Activated CD4-positive, alpha-beta T cell treated with anti-CD3 and anti-CD28 coated beads, Interleukin-2, amount 50 U/mL, for 16 hours (primary cell): Measurements from ENCODE around the gene CDKN1A.

Experiments
- DNase-seq: peaks from one replicate; pipeline ENCODE4 v3.0.0-alpha.2; 2020

Gene CDKN1A

DNA sequence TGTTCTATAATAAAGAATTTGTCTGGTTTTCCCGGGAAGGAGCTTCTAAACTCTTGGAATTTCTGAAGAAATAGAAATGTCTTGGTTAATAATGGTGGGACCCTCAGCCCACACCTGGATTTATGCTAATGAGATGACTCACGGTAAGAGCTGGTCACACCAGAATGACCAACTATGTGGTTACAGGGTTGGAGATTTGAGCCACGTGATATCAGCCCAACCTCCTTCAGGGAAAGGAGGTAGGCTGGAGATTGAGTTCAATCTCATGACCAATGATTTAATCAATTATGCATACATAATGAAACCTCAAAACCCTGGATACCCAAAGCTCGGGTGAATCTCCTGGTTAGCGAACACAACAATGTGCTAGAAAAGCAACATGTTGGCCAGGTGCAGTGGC is 22.1 kb upstream of the CDKN1A start:
- DNase-seq, result no peak

DNA sequence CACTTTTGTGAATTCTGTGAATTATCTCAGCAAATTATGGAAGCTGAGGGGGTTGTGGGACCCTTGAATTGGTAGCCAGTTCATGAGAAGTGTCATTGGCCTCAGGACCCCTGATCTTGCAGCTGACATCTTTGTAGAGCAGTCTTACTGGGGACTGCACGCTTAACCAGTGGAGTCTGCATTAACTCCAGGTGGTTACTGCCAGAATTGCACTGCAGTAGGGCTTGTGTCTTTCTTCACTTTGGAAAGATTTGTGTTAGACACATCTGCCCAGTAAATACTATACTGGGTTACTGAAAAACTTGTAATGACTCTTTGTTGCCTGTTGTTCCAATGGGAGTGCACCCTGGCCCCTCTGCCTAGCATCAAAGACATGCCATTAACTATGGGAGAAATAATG is 21.2 kb upstream of the CDKN1A start:
- no peak for DNase-seq

DNA sequence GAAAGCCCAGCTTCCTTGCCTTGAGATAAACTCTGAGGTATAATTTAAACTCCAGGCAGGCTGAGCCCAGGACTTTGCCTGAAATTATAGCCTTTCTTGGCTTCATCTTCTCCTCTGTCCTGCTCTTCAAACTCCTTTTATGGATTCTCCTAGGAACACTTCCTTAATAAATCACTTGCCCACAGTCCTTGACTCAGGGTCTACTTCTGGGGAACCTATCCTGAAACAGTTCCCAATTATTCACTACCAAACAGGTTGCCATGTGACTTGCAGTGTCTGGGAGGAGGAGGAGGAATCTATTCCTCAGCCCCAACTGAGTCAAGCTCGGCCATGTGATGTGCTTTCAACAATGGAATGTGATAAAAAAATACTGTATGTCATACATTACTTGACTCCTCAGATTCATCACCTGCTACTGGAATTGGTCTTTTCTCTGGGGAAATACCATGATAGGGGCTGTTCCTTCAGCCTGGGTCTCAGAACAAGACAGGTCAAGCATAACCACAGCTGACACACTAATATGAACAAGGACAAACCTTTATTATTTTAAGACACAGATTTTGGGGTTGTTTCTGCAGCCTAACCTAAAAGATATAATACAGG is 20.5 kb upstream of the CDKN1A start:
- DNase-seq, result no peak

DNA sequence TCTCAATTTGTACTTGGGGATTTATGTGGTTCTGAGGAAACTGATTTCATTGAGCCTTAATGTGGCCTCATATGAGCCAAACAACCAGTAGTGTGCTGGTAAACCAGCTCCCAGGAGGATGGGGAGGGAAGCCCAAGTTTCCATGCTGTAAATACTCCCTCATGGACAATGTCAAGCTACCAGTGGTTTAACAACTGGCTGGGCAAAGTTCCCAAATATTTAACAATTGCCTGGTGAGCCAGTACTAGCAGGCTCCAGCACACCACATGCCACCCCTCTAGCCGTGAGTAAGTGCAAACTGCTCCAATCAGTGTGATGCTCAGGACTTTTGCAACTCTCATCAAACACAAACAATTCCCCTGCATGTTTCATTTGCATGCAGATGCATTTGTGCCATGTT is 19.2 kb upstream of the CDKN1A start:
- no peak for DNase-seq

DNA sequence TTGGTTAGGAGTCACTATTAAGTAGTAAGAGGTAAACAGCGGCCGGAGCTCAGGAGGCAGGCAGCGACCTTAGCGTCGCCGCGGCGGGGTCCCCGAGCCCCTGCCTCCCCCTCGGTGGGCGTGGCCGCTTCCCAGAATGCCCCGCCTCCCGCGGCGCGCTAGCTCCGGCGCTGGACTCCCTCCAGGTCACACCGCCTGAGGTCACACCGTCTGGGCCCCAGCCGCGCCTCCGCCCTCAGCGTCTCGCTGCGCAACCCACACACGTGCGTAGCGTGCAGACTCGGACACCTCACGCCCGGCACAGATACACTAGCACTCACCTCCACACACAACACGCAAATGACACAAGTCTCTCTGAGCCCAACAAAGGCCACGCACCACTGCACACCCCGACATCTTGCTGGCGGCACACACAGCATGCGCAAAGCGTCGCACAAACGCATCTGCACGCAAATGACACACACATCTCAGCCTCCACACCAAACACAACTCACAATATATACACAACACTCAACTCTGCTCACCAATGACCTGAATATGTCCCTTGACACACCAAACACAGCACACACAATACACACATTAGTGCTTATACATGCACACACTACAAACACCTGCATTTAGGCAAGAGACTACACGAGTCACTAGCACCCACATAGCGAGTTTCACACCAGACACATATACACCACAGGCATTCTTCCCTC is 17.6 kb upstream of the CDKN1A start:
- no peak for DNase-seq

DNA sequence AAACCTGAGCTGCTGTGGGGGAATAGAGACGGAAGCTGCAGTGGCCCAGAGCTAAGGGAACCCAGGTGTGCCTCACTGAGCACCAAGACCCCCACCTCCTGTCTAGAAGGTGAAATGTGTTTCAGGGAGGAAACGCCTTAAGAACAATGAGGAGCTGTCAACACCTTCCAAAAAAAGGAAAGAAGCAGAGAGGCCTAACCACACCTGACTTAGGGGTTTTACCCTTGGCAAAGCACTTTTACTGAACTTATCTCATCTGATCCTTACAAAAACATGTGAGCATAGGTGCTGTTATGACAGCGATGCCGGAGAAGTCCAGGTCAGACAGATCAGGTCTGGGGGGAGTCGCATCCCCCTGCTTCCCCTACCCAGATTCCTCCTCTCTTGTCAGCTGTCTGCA is 16.1 kb upstream of the CDKN1A start:
- DNase-seq, result no peak

DNA sequence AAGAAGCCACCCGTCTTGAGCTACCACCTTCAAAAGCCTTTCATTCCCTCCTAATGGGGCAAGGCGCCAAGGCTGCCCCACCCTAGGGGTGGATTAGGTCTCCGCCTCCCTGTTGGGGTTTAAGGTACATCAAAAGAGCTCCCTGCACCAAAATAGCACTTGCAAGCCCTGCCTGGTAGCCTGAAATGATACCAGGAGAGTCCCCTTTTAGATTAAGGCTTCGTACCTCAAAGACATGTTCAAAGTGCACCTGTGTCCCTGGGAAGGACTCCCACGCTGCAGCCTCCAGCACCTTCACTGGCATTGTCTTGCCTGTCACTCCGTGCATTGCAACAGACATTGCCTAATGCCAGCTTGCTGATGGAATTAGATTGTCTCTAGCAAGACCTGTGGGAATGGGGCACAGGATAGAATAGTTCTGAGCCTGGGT is 15.7 kb upstream of the CDKN1A start:
- DNase-seq, result no peak

DNA sequence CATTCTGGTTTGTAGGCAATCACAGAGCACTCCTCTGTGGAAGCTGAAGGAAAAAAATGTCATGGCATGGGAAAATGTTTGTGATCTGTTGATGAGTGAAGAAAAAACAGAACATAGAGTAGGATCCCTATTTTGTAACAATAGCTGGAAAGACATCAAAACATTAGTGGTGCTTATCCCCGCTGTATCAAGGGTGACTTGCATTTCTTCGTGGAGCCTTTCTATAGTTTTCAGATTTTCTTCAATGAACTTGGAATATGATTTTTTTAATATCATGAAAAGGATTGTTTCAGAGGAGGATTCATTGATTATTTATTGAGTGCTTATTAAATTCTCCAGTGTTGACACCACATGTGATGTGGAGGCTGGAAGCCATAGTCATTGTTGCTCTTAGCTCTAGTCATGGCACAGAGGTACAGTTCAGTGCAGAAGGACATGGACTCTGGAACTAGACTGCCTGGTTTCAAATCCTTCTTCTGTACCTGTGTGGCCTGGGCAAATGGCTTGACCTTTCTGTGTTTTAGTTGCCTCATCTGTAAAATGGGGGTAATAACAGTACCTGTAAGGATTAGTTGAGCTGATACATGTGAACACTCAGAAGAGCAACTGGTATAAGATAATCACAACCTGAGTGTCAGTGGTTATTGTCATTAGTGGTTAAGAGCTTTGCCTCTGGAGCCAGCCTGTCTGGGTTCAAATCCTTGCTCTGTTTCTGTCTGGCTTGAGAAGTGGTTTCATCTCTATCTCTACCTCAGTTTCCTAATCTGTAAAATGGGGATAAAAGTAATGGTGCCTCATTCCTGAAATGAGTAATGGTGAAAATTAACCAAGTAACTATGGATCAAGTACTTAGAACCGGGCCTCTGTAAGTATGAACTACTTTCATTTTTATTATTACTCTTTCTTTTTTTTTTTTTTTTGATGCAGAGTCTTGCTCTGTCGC is 14.7 kb upstream of the CDKN1A start:
- DNase-seq, result no peak

DNA sequence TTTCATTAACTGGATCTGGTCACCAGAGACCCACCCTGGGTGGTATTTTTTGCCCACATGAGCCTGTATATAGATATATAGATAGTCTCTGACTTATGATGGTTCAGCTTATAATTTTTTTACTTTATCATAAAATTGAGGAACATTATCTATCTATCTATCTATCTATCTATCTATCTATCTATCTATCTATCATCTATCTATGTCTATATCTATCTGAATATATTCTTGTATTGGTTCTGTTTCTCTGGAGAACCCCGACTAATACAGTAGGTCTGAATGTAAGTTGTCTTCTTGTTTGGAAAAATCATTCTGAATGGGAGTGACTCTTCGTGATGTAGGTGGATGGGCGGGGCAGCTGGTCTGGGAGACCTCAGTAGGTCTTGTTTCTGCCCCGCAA is 13.3 kb upstream of the CDKN1A start:
- DNase-seq, result no peak

DNA sequence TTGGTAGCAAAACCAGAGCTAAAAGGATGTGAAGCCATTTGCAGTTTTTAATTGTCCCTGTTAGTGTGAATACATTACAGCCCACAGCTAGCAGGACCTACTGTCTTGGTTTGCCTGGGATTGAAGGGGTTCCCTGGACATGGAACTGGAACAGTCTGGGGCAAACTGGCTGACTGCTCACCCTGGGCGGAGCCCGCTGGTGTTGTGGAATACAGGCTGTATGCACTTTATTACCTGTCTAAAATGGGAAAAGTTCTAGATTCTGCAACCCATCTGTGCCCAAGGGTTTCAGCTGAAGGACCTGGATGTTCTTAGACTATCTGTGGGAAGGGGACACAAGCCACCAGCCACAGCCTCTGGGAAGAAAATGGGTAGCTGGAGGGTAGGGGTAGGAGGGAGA is 12.2 kb upstream of the CDKN1A start:
- DNase-seq, result no peak

DNA sequence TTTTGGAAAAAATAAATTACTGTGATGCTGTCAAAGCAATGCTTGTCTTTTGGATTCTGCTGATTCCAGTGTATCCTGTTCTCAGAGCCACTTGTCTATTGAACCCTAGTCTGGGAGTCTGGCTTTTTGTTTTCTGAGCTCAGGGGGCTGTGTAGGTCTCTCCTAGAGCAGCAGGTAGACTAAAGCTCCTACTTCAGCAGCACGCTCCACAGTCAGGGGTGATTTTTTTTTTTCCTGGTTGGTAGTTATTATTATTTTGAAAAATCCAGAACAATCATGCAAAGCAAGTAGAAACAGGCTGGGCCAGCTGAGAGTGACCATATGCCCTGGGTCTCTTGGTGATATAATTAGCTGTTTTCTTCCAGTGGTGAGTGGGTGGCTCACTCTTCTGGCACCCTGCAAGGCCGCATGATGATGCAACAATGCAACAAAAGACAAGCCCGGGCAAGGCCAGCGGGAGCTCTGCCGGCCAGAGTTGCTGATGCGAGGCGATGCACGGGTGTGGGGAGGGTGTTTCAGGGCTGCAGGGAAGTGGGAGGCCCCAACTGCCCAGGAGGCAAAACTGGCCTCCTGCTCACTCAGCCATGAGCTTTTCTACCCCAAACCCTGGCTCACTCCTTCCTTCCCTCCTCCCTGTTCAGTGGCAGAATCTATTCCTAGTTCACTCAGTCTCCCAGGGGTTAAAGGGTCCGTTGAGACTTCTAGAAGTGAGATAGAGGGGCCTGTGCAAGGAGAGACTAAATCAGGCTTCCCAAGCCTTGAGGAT is 11.5 kb upstream of the CDKN1A start:
- DNase-seq, result no peak

DNA sequence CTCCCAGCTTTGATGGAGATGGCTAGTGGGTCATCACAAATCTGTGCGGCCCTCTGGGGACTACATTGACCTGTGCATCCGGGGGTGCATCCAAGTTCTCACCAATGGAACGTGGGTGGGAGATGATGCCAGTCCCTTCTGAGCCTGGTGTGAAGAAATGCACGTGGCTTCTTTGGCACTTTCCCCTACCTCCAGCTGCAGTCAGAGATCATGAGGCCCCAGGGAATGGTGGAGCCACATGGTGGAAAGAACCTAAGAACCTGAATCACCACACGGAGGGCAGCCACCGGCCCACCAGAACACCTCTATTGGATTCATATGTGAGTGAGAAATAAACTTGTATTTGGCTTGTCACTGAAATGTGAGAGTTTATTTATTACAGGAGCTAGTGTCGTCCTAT is 9.9 kb upstream of the CDKN1A start:
- no peak for DNase-seq

DNA sequence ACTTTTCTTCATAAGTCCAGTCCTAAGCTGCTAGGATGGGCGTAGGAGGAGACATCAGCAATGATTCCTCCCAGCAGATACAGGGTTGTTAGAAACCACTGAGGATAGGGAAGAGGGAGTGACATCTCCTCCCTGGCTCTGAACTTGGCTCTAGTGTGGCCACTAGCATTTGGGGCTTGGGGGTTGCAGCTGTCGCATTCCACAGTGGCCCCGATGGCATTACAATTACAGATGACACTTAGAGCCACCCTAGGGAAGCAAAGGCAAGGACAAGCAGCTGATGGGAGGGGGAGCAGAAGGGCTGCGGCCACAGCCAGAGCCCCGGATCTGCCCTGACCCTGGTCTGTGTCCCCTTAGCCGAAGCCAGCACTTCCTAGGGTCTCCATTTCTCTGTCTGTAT is 9.5 kb upstream of the CDKN1A start:
- no peak for DNase-seq

DNA sequence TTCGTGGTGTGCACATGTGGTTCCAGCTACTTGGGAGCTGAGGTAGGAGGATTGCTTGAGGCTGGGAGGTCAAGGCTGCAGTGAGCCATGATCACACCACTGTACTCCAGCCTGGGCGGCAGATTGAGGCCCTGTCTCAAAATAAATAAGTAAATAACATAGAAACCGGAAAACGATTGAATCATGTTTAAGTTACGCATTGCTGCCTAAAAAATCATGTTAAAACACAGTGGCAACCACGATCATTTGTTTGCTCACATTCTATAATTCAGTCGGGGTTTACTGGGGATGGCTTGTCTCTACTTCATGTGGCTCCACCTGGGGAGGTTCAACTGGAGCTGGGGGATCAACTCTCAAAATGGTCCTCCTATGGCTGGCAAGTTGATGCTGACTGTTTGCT is 8.2 kb upstream of the CDKN1A start:
- no peak for DNase-seq

DNA sequence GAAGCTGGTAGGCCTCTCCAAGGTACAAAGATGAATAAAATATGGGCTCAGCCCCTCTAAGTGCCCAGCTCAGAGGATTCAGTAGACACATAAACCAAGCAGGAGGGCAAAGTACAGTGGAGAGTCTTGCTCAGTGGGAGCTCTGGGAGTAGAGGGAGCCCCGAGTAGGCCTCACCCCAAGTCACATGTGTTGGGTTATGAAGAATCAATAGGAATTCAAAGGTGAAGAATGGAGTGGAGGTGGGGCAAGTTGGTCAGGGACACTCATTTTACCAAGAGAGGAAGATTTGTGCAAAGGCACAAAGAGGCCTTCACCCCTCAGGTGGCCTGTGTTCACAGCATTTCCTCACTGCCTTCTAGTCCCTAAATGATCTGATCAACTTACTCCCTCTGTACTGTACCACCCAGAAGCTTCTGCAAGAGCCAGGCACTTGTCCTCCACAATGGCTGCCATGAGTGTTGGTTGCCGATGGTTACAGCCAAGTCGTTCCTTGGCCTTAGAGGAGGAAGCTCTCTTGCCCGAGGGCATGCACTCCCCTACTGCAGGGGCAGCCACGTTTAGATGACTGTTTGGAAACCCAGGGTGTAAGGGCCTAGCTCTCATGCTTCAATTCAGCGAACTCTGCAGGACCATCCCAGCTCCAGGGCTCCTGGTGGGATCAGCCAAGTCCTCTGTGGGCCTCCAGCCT is 6.7 kb upstream of the CDKN1A start:
- DNase-seq, result no peak

DNA sequence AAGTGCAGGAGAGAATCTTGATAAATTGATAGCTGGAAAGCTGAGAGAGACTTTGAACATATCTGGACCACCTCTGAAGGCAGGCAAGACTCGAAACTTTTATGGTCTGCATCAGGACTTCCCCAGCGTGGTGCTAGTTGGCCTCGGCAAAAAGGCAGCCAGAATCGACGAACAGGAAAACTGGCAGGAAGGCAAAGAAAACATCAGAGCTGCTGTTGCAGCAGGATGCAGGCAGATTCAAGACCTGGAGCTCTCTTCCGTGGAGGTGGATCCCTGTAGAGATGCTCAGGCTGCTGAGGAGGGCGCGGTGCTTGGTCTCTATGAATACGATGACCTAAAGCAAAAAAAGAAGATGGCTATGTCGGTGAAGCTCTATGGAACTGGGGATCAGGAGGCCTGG is 4.6 kb upstream of the CDKN1A start:
- no peak for DNase-seq

DNA sequence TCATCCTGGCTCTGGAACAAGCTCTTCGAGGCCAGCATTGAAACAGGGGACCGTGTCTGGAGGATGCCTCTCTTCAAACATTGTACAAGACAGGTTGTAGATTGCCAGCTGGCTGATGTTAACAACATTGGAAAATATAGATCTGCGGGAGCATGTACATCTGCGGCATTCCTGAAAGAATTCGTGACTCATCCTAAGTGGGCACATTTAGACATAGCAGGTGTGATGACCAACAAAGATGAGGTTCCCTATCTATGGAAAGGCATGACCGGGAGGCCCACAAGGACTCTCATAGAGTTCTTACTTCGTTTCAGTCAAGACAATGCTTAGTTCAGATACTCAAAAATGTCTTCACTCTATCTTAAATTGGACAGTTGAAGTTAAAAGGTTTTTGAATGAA is 3.6 kb upstream of the CDKN1A start:
- no peak for DNase-seq

DNA sequence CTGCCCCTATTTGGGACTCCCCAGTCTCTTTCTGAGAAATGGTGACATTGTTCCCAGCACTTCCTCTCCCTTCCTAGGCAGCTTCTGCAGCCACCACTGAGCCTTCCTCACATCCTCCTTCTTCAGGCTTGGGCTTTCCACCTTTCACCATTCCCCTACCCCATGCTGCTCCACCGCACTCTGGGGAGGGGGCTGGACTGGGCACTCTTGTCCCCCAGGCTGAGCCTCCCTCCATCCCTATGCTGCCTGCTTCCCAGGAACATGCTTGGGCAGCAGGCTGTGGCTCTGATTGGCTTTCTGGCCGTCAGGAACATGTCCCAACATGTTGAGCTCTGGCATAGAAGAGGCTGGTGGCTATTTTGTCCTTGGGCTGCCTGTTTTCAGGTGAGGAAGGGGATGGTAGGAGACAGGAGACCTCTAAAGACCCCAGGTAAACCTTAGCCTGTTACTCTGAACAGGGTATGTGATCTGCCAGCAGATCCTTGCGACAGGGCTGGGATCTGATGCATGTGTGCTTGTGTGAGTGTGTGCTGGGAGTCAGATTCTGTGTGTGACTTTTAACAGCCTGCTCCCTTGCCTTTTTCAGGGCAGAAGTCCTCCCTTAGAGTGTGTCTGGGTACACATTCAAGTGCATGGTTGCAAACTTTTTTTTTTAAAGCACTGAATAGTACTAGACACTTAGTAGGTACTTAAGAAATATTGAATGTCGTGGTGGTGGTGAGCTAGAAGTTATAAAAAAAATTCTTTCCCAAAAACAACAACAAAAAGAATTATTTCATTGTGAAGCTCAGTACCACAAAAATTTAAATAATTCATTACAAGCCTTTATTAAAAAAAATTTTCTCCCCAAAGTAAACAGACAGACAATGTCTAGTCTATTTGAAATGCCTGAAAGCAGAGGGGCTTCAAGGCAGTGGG is 2.1 kb upstream of the CDKN1A start:
- DNase-seq, result no peak

DNA sequence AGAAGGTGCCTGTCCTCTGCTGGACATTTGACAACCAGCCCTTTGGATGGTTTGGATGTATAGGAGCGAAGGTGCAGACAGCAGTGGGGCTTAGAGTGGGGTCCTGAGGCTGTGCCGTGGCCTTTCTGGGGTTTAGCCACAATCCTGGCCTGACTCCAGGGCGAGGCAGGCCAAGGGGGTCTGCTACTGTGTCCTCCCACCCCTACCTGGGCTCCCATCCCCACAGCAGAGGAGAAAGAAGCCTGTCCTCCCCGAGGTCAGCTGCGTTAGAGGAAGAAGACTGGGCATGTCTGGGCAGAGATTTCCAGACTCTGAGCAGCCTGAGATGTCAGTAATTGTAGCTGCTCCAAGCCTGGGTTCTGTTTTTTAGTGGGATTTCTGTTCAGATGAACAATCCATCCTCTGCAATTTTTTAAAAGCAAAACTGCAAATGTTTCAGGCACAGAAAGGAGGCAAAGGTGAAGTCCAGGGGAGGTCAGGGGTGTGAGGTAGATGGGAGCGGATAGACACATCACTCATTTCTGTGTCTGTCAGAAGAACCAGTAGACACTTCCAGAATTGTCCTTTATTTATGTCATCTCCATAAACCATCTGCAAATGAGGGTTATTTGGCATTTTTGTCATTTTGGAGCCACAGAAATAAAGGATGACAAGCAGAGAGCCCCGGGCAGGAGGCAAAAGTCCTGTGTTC is 1.3 kb upstream of the CDKN1A start:
- no peak for DNase-seq

DNA sequence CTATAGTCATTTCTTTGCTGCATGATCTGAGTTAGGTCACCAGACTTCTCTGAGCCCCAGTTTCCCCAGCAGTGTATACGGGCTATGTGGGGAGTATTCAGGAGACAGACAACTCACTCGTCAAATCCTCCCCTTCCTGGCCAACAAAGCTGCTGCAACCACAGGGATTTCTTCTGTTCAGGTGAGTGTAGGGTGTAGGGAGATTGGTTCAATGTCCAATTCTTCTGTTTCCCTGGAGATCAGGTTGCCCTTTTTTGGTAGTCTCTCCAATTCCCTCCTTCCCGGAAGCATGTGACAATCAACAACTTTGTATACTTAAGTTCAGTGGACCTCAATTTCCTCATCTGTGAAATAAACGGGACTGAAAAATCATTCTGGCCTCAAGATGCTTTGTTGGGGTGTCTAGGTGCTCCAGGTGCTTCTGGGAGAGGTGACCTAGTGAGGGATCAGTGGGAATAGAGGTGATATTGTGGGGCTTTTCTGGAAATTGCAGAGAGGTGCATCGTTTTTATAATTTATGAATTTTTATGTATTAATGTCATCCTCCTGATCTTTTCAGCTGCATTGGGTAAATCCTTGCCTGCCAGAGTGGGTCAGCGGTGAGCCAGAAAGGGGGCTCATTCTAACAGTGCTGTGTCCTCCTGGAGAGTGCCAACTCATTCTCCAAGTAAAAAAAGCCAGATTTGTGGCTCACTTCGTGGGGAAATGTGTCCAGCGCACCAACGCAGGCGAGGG is 594 bp upstream of the CDKN1A start:
- DNase-seq, result no peak
